HepG2 (cell line): ENCODE measurements around the gene SDK1. TPM values are rescaled to one million over a fixed set of nuclear protein-coding genes. Genes with fewer than 3 reads are reported as not detected.

Source experiments
- ATAC-seq: fragments of 200-7000 bp; cut with Tn5 transposase; 3 replicates; pipeline ENCODE4 v1.9.1; 2020; ENCODE audit warnings: mild to moderate bottlenecking, moderate library complexity
- BruUV-seq: library from RNA; stranded (reverse); fragments of 400-500 nt; replicated peaks from 2 replicates; lab custom pipeline; 2021; lab: Mats Ljungman, UMichigan
- CTCF ChIA-PET: fragments of 300-600 bp; formaldehyde crosslinking; extraction: SDS; loops from one replicate; lab custom pipeline; 2021; ENCODE audit warnings: low total read pairs, inconsistent platforms, low intra/inter-chr PET ratio; lab: Yijun Ruan, JAX
- POLR2A ChIA-PET: fragments of 350-600 bp; sonication (Branson Sonifier 250); formaldehyde crosslinking; loops from one replicate; lab custom pipeline; 2020; ENCODE audit warnings: antibody characterized with exemption, inconsistent platforms; lab: Yijun Ruan, JAX
- DNase-seq: peaks from one replicate; pipeline ENCODE4 v3.0.0-alpha.2; 2015; ENCODE audit warnings: low spot score
- FAIRE-seq: peaks from 3 replicates; lab custom pipeline; 2011; peaks lifted over from hg19 to GRCh38; lab: Jason Lieb, UNC
- H2AFZ ChIP-seq: one replicate; pipeline ENCODE4 v1.6.1; 2011; ENCODE audit warnings: low read length, inconsistent platforms
- H3K27ac ChIP-seq: fragments of 300-600 bp; 3 replicates; pipeline ENCODE4 v1.8.0; 2011; ENCODE audit warnings: mixed run types, mild to moderate bottlenecking, mixed read lengths, low read length, inconsistent platforms; ENCODE audit not compliant: insufficient read depth; ENCODE audit errors: extremely low read length
- H3K27me3 ChIP-seq, 2 experiments: fragments of 200-600 bp in 1 of 2; 2 replicates in 1 of 2; 3 replicates in 1 of 2; pipeline versions ENCODE4 v1.6.0 to v1.8.0; 2011; ENCODE audit warnings: low read length in 2 of 2, mild to moderate bottlenecking in 2 of 2, moderate library complexity in 2 of 2, inconsistent platforms in 1 of 2; ENCODE audit not compliant: insufficient read depth in 2 of 2, control insufficient read depth in 1 of 2
- H3K36me3 ChIP-seq, 2 experiments: fragments of 200-600 bp in 1 of 2; replicated peaks in 1 of 2; 2 replicates in 1 of 2; 3 replicates in 1 of 2; pipeline versions ENCODE4 v1.5.1 to v1.8.0; 2011; ENCODE audit warnings: low read length in 2 of 2, inconsistent platforms in 1 of 2; ENCODE audit not compliant: insufficient read depth in 2 of 2, control insufficient read depth in 1 of 2
- H3K4me1 ChIP-seq: 2 replicates; pipeline ENCODE4 v1.5.1; 2012; ENCODE audit warnings: low read length, inconsistent platforms; ENCODE audit not compliant: insufficient read depth
- H3K4me2 ChIP-seq: 2 replicates; pipeline ENCODE4 v1.6.0; 2011; ENCODE audit warnings: low read depth, low read length, inconsistent platforms
- H3K4me3 ChIP-seq, 3 experiments: fragments of 200-600 bp in 1 of 3; sonication (generic), shearing (Covaris generic) in 1 of 3; replicated peaks in 1 of 3; 2 replicates each; pipeline ENCODE4 v1.5.1; 2011 to 2016; ENCODE audit warnings: low read length in 3 of 3, inconsistent platforms in 2 of 3, low read depth in 2 of 3, mild to moderate bottlenecking in 2 of 3, control low read depth in 1 of 3, mixed read lengths in 1 of 3; ENCODE audit not compliant: insufficient read depth in 1 of 3
- H3K79me2 ChIP-seq: one replicate; pipeline ENCODE4 v1.6.1; 2011; ENCODE audit warnings: low read length, inconsistent platforms; ENCODE audit not compliant: insufficient read depth
- H3K9ac ChIP-seq: 2 replicates; pipeline ENCODE4 v1.6.0; 2011; ENCODE audit warnings: mild to moderate bottlenecking, low read depth, low read length, inconsistent platforms; ENCODE audit not compliant: insufficient read depth
- H3K9me3 ChIP-seq: 2 replicates; pipeline ENCODE4 v1.5.1; 2012; ENCODE audit warnings: mild to moderate bottlenecking, low read length
- H4K20me1 ChIP-seq: 2 replicates; pipeline ENCODE4 v1.6.0; 2011; ENCODE audit warnings: inconsistent platforms, mild to moderate bottlenecking, low read length, moderate library complexity; ENCODE audit not compliant: insufficient read depth
- ATF7 ChIP-seq, 2 experiments: fragments of 450-650 bp in 1 of 2; sonication (generic) in 1 of 2; formaldehyde crosslinking in 1 of 2; IDR thresholded peaks; 2 replicates each; pipeline versions ENCODE4 v1.4.0 to v1.6.1; 2016 to 2020; ENCODE audit warnings: antibody characterized with exemption in 1 of 2, mild to moderate bottlenecking in 1 of 2, missing genetic modification reagents in 1 of 2
- CREB1 ChIP-seq, 2 experiments: fragments of 450-650 bp in 1 of 2; IDR thresholded peaks; 2 replicates each; pipeline ENCODE4 v1.6.1; 2016 to 2017; ENCODE audit warnings: control low read depth in 1 of 2, mild to moderate bottlenecking in 1 of 2, missing compliant biosample characterization in 1 of 2, missing genetic modification characterization in 1 of 2
- DNMT1 ChIP-seq: sonication (generic); formaldehyde crosslinking; IDR thresholded peaks from 2 replicates; pipeline ENCODE4 v1.5.1; 2020; ENCODE audit warnings: mild to moderate bottlenecking, missing genetic modification reagents
- FOSL1 ChIP-seq: sonication (generic); formaldehyde crosslinking; IDR thresholded peaks from 2 replicates; pipeline ENCODE4 v1.9.0; 2021; ENCODE audit warnings: missing genetic modification reagents, borderline replicate concordance
- NFE2L2 ChIP-seq: fragments of 150-350 bp; IDR thresholded peaks from 2 replicates; pipeline ENCODE4 v1.6.1; 2014; ENCODE audit warnings: low read length
- NFYB ChIP-seq: sonication (generic); formaldehyde crosslinking; IDR thresholded peaks from 2 replicates; pipeline ENCODE4 v1.4.0; 2020; ENCODE audit warnings: missing genetic modification reagents
- RFX3 ChIP-seq: IDR thresholded peaks from 2 replicates; pipeline ENCODE4 v1.6.1; 2016; ENCODE audit warnings: missing biosample characterization, missing genetic modification reagents
- RNF219 ChIP-seq: sonication (generic); formaldehyde crosslinking; IDR thresholded peaks from 2 replicates; pipeline ENCODE4 v1.5.0; 2020; ENCODE audit warnings: mild to moderate bottlenecking, missing genetic modification reagents
- ZFP90 ChIP-seq: sonication (generic); formaldehyde crosslinking; IDR thresholded peaks from 2 replicates; pipeline ENCODE4 v1.8.0; 2022; ENCODE audit warnings: missing genetic modification reagents, mild to moderate bottlenecking, inconsistent platforms, borderline replicate concordance
- ZNF281 ChIP-seq: sonication (generic); formaldehyde crosslinking; IDR thresholded peaks from 2 replicates; pipeline ENCODE4 v1.4.0; 2020; ENCODE audit warnings: missing genetic modification reagents, borderline replicate concordance
- ZNF350 ChIP-seq: sonication (generic); formaldehyde crosslinking; IDR thresholded peaks from 2 replicates; pipeline ENCODE4 v1.4.0; 2020; ENCODE audit warnings: mild to moderate bottlenecking, low read depth, missing genetic modification reagents, borderline replicate concordance
- ZNF496 ChIP-seq: sonication (generic); formaldehyde crosslinking; IDR thresholded peaks from 2 replicates; pipeline ENCODE4 v1.8.1; 2023; ENCODE audit warnings: mild to moderate bottlenecking, moderate library complexity, missing genetic modification reagents; ENCODE audit not compliant: insufficient replicate concordance
- ZNF724P ChIP-seq: sonication (generic); formaldehyde crosslinking; IDR thresholded peaks from 2 replicates; pipeline ENCODE4 v1.8.0; 2022; ENCODE audit warnings: missing genetic modification reagents, borderline replicate concordance
- ZNF883 ChIP-seq: sonication (generic); formaldehyde crosslinking; IDR thresholded peaks from 2 replicates; pipeline ENCODE4 v1.5.1; 2020; ENCODE audit warnings: mild to moderate bottlenecking, missing genetic modification reagents; ENCODE audit errors: not compliant biosample characterization
- WGBS: methylation state at CpG from one replicate; pipeline ENCODE4 v1.1.6; 2017; ENCODE audit warnings: low lambda C conversion rate; 5-methylcytosine and 5-hydroxymethylcytosine counted together
- in situ Hi-C: cut with HindIII; loops from 2 replicates; pipeline ENCODE4 v1.10.0; 2017; ENCODE audit warnings: low pct_unique_long_range_greater_than_20kb; ENCODE audit not compliant: extremely low pct_ligation_motif_present
- intact Hi-C: fragments of 100-400 bp; cut with micrococcal nuclease; formaldehyde crosslinking; loops from one replicate; pipeline ENCODE4 v1.10.0; 2022; ENCODE audit not compliant: unreplicated experiment
- polyA plus RNA-seq, 8 experiments: library from polyadenylated mRNA; depleted of rRNA in 3 of 8; stranded (reverse) in 7 of 8; unstranded in 1 of 8; fragments of >200 nt; fragmentation: Illumina TruSeq in 4 of 8; extraction: Trizol in 4 of 8; gene quantifications; 2 replicates each; pipeline versions ENCODE4 v1.2.1 to v1.2.3, GENCODE V29; 2011 to 2016; ENCODE audit warnings: low read depth in 4 of 8, missing spikeins in 1 of 8, mixed read lengths in 1 of 8; ENCODE audit not compliant: insufficient read depth in 1 of 8
- total RNA-seq, 5 experiments: library from RNA; depleted of rRNA; stranded (reverse); fragments of >200 nt; fragmentation: Illumina TruSeq; extraction: Trizol; gene quantifications; 2 replicates each; pipeline ENCODE4 v1.2.3, GENCODE V29; 2016; ENCODE audit warnings: low read depth in 1 of 5

SDK1 gene
- total and polyA plus RNA-seq, 2 of the 13 experiments (the other 11 are each of a cell fraction or from before 2014, with no cell fraction given) = 0.35 to 2.4 TPM

- TF ChIP-seq ZNF281 (no peak), ZFP90 (no peak), FOSL1 (CRISPR knock-in tag) (no peak), ZNF496 (CRISPR knock-in tag) (no peak), ZNF724P (no peak), DNMT1 (no peak), NFE2L2 (no peak), ZNF350 (CRISPR knock-in tag) (no peak)
These were observed 333.3 kb downstream of the SDK1 start (continued) for GRCh38 chr7:3634396-3634795.

GRCh38 chr7:3636131-3636860, 335.2 kb downstream of the SDK1 start:
- Histone ChIP-seq H3K4me3 (no peak overlapping the region), H3K4me2 (no peak overlapping the region), H2AFZ (no peak overlapping the region), H3K79me2 (no peaks in the 10 kb centered on the region), H3K27ac (no peak overlapping the region), H4K20me1 (no peaks in the 10 kb centered on the region), H3K27me3 (no peaks in the 10 kb centered on the region), H3K4me1 (no peaks in the 10 kb centered on the region), H3K9ac (no peak overlapping the region), H3K9me3 (peaks cover 2% of the 10 kb centered on the region), H3K36me3 (no peaks in the 10 kb centered on the region)
- TF ChIP-seq CREB1 (IDR thresholded peaks at IDR 0.05) (peak; percentile 74), CREB1 (CRISPR knock-in tag; IDR thresholded peaks at IDR 0.05) (no peak), ZNF883 (CRISPR knock-in tag) (no peak), RFX3 (no peak), RNF219 (CRISPR knock-in tag) (no peak), NFYB (CRISPR knock-in tag) (no peak), ATF7 (IDR thresholded peaks at IDR 0.05) (peak; percentile 85), ATF7 (CRISPR knock-in tag; IDR thresholded peaks at IDR 0.05) (no peak)
- DNase-seq (no peak), ATAC-seq (no peak), FAIRE-seq (no peak)
- WGBS = 88% methylated on average over 6 of the region's 6 CpGs
- ChIA-PET POLR2A (no interaction called here), CTCF (no interaction called here)
- in situ Hi-C loops = no loop called here
- BruUV-seq = no TSS peak
- intact Hi-C loops = no loop called here
